Measurements from ENCODE around the gene SLC4A2. TPM values are rescaled to one million over a fixed set of nuclear protein-coding genes. Genes with fewer than 3 reads are reported as not detected.
"Not testable (repeated sequence)": the region's sequence is repeated elsewhere in the genome, so short reads cannot be mapped to it uniquely, and the experiment has no call there.

The SLC4A2 gene
- total RNA-seq, 1 donor from 2014 or later: 49.7 TPM

- intact Hi-C loops (cut with DNase I): no loop called here
- peak; percentile 4 for ATAC-seq (ENCODE audit: poor library complexity)
- no peak for DNase-seq
Measured at GRCh38 chr7:151019130-151019447, 40.3 kb upstream of the SLC4A2 start.

- intact Hi-C loops (cut with DNase I): no loop called here
- ATAC-seq (ENCODE audit: poor library complexity) (no peak), DNase-seq (no peak)
Measured at GRCh38 chr7:151020231-151020630, 39.2 kb upstream of the SLC4A2 start.

- intact Hi-C loops (cut with DNase I): no loop called here
- no peak for ATAC-seq (ENCODE audit: poor library complexity)
- no peak for DNase-seq
Measured at GRCh38 chr7:151023232-151023631, 36.2 kb upstream of the SLC4A2 start.

GRCh38 chr7:151024435-151025056 lies 34.8 kb upstream of the SLC4A2 start, which contains the start of gene ATG9B:
ATG9B (minus strand) TSS chr7:151024494; CDS start chr7:151024423, 71 bp downstream.
- ATAC-seq (ENCODE audit: poor library complexity) (no peak), DNase-seq (no peak)
- intact Hi-C loops (cut with DNase I): no loop called here

GRCh38 chr7:151025924-151026671 lies 33.3 kb upstream of the SLC4A2 start:
- intact Hi-C loops (cut with DNase I): no loop called here

GRCh38 chr7:151026771-151027727 lies 32.3 kb upstream of the SLC4A2 start:
- intact Hi-C loops (cut with DNase I); DNase-seq; ATAC-seq (ENCODE audit: poor library complexity): not testable (repeated sequence)

More at GRCh38 chr7:151025924-151026671, 33.3 kb upstream of the SLC4A2 start:
- DNase-seq (no peak), ATAC-seq (ENCODE audit: poor library complexity) (no peak)

- ATAC-seq (ENCODE audit: poor library complexity); DNase-seq; intact Hi-C loops (cut with DNase I): not testable (repeated sequence)
Measured at GRCh38 chr7:151027728-151028130, 31.7 kb upstream of the SLC4A2 start.

GRCh38 chr7:151028131-151028947 lies 31.1 kb upstream of the SLC4A2 start, which contains the start of gene ABCB8:
ABCB8 (plus strand) TSS chr7:151028450; CDS start chr7:151028516, 66 bp downstream.
- peak; percentile 97 for DNase-seq
- peak; percentile 98 for ATAC-seq (ENCODE audit: poor library complexity)
- intact Hi-C loops (cut with DNase I): no loop called here

GRCh38 chr7:151028948-151029501 lies 30.4 kb upstream of the SLC4A2 start:
- intact Hi-C loops (cut with DNase I): no loop called here
- no peak for ATAC-seq (ENCODE audit: poor library complexity)

GRCh38 chr7:151031011-151031410 lies 28.4 kb upstream of the SLC4A2 start:
- ATAC-seq (ENCODE audit: poor library complexity) (no peak), DNase-seq (no peak)
- intact Hi-C loops (cut with DNase I): loop anchor here (10.0 kb wide), 1 partner anchor 84 kb away; no protein-coding TSS in a partner anchor

More at GRCh38 chr7:151028948-151029501, 30.4 kb upstream of the SLC4A2 start:
- no peak for DNase-seq

- no peak for ATAC-seq (ENCODE audit: poor library complexity)
- intact Hi-C loops (cut with DNase I): loop anchor here (10.0 kb wide), 1 partner anchor 82 kb away; no protein-coding TSS in a partner anchor
- DNase-seq: no peak
Measured at GRCh38 chr7:151032936-151033863, 26.2 kb upstream of the SLC4A2 start.

- ATAC-seq (ENCODE audit: poor library complexity) (no peak), DNase-seq (no peak)
- intact Hi-C loops (cut with DNase I): loop anchor here (10.0 kb wide), 1 partner anchor 81 kb away; no protein-coding TSS in a partner anchor
Measured at GRCh38 chr7:151033864-151034249, 25.5 kb upstream of the SLC4A2 start.

GRCh38 chr7:151034312-151035025 lies 24.9 kb upstream of the SLC4A2 start:
- intact Hi-C loops (cut with DNase I): loop anchor here (10.0 kb wide), 1 partner anchor 80 kb away; no protein-coding TSS in a partner anchor
- no peak for DNase-seq
- no peak for ATAC-seq (ENCODE audit: poor library complexity)

GRCh38 chr7:151035026-151035717 lies 24.2 kb upstream of the SLC4A2 start:
- intact Hi-C loops (cut with DNase I): loop anchor here (10.0 kb wide), 1 partner anchor 80 kb away; no protein-coding TSS in a partner anchor
- DNase-seq (no peak), ATAC-seq (ENCODE audit: poor library complexity) (peak; percentile 71)

- ATAC-seq (ENCODE audit: poor library complexity): no peak
- no peak for DNase-seq
- intact Hi-C loops (cut with DNase I): loop anchor here (10.0 kb wide), 1 partner anchor 79 kb away; no protein-coding TSS in a partner anchor
Measured at GRCh38 chr7:151035902-151036301, 23.5 kb upstream of the SLC4A2 start.

Data from Right ventricle myocardium superior (tissue), 1 donor.